Stimulated activated CD4-positive, alpha-beta T cell treated with anti-CD3 and anti-CD28 coated beads, Interleukin-4, amount 100 ng/mL, for 48 hours (primary cell): ENCODE results near the gene GNAZ.

Source experiments
- DNase-seq, 2 donors: peaks; one replicate each; pipeline ENCODE4 v3.0.0-alpha.2; 2020; ENCODE audit warnings: low read depth in 2 of 2

Gene GNAZ

DNA sequence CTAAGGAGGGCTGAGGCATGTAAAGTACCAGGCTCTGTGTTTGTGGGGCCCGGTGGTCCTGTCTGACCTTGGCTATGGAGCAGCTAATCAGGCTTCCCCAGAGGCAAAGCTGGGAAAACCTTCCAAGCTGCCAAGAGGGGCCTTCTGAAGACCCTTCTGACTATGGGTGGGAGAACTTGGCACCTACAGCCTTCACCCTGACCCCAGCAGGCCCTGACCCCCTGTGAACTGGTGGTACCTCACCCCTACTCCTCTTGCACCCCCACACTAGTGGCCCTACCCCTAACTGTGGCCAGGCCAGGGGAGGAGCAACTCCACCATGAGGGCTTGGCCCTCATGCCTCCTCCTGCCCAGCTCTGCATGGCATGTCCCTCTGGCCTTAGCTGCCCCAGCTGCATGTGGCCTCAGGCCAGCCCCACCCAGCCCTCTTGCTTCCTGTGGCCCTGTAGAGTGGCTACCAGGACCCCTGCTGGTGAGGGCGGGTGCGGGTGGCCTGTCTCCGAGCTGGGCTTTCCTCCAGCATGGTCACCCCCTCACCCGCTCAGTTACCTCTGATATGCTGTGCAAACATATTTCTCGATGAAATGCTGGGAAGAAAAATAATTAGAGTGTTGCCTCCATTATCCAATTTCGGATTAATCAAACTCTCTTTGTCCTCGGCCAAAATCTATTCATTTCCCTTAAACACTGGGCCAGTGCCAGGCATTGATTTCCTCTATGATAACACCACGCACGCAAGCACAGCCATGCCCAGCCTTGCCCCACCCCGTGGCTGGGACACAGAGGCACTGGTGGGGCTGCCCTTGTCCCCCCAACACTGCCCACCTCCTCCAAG is 7.5 kb downstream of the GNAZ start:
- DNase-seq = no peak

DNA sequence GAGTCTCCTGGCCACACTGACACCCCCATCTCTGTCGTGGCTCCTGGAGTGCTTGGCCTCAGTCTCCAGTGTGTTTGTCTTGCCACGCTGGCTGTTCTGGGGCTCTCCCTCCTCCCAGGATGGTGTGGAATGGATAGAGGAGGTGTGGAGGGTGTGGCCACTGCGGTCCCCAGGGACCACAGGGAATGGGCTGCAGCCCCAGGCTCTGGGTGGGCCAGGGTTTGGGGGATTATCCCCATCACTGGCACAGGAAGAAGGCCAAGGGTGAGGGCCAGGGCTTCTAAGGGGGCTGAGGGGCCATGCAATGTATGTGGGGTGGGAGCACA is 8.1 kb downstream of the GNAZ start:
- DNase-seq = no peak

DNA sequence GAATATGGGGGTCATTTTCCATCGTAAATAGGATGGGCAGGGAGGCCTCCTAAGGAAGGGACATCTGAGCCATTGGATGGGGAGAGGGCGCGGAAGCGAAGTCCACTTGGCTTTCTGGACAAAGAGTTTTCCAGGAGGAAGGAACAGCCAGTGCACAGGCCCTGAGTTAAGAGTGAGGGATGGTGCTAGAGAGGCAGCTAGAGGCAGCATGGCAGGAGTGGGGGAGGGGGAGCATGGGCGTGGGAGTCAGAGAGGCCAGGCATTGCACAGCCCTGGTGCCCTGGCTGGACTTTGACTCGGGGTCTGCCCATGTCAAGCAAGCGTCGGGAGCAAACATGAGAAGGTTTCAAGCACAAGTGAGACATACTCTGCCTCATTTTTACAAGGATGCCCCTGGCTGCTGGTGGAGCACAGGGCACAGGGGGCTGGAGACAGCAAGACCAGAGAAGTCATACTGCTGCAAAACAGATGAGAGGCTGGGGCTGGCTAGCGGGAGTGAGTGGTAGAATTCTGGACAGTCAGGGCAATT is 9.0 kb downstream of the GNAZ start:
- DNase-seq = no peak

DNA sequence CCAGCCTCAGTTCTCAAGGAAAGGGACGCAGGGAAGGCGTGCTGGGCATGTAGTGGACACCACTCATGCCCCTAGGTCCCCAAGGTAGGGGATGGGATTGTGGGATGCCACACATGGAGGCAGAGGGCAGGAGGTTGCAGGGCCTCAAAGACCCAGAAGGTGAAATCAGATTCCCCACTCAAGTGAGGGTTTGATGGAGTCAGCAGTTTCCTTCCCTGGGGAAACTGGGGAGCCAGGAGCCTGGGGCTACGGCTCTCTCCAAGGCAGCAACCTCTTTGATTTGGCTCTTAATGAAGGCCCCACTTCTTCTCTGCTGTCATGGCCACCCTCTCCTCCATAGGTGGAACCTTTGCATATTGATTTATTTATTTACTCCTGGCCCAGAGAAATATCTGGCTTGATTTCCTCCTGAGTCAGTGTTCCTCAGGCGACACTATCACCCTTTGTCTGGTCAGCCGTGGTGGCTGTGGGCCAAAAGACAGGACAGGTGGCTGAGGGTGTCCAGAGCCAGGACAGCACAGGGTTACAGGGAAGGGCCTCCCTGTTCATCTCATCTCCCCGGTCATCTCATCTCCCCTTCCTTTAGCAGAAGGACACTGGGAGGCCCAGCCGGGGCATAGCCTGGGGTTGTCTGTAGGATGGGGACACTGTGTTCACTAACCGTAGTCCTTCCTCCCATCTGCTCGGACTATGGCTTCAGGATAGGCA is 9.6 kb downstream of the GNAZ start:
- no peak for DNase-seq

DNA sequence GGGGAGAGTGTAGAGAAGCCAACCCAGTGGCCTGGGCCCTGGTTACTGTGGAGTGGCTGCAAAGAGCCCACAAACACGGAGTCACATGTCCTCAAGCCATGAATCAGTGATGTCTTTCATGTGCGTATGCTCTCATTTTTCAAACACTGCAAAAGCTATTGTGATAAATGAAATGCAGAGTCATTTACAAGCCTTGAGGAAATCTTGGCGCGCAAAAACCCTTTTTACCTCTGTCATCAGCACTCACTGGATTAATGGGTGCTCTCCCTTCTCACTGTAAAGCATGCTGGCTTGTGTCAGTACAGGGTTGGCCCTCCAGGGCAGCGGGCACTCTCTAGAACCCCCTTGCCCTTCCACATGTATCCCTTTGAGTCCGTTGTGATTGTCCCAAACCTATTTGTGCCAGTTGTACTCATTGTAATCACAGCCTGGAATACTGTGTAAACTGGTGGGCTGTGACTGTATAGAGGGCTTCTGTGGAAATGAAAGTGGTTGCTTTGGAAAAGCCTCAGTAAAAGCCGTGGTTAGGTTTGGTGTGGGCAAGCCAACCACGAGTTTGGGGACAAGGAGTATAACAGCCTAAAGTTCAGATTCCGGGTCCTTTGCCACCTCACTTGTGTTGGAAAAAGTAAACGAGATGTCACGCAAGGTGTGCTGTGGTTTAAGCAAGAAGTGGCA is 10.4 kb downstream of the GNAZ start:
- DNase-seq = no peak

DNA sequence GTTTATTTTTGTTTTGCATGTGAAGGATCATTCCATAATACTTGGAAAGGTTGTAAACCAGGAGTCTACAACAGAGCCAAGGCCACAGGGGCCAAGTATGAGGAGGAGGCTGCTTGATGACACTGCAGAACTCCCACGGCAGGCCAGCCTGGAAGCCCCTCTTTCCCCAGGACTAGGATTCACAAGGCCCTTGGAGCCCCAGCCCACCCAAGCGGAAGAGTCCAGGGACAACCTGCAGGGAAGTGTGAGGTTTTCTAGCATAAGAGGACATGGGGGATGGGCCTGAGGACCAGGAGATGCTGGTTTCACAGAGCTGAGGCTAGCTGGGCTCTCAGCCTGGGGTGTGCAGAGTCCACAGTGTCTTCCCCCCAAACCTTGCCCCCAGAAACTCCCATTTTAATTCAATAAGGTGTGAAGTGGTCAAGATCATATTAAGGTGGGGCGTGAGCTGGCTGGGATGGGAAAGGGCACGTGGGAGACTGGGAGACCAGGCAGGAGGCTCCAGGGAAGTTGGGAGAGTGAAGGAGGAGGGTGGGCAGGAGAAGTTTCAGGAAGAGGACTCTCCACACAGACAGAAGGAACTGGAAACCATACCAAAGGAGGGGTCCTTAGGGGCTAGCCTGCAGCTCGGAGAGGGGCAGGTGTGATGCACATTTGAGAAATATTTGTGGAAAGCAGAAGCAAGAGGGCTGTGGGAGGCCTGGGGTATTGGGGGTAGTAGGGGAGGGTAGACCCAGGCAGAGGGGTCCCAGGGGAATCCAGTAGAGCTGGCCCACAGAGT is 12.4 kb downstream of the GNAZ start:
- no peak for DNase-seq

DNA sequence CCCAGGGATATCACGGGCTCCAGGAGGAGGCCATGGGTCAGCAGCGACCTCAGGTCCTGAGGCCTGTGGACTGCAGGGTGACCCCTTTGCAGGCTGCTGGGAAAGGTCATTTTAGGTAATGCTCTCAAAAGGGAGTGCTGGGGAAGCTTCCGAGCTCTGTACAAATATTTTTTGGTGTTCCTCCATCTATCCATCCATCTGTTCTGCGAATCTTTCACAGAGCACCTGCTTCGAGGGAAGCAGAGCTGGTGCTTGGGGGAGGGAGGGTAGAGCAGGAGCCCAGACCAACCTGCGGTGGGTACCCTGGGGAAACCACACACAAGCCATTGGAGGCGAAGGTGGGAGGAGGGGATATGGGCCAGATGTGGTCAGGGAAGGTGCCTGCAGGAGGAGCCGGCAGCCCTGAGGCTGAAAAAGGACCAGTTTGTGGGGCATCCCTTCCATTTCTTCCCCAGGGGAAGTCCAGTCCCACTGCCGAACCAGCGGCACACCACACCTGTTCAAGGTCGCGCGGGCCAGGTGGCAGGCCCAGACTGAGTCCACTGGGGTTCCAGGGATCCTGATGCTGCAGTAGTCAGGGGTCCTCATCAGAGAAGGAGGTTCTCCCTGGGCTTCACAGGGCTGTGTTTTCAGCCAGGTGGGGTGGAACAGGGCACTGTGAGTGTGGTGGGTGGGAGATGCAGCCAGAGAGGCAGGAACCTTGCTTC is 13.1 kb downstream of the GNAZ start:
- no peak for DNase-seq

DNA sequence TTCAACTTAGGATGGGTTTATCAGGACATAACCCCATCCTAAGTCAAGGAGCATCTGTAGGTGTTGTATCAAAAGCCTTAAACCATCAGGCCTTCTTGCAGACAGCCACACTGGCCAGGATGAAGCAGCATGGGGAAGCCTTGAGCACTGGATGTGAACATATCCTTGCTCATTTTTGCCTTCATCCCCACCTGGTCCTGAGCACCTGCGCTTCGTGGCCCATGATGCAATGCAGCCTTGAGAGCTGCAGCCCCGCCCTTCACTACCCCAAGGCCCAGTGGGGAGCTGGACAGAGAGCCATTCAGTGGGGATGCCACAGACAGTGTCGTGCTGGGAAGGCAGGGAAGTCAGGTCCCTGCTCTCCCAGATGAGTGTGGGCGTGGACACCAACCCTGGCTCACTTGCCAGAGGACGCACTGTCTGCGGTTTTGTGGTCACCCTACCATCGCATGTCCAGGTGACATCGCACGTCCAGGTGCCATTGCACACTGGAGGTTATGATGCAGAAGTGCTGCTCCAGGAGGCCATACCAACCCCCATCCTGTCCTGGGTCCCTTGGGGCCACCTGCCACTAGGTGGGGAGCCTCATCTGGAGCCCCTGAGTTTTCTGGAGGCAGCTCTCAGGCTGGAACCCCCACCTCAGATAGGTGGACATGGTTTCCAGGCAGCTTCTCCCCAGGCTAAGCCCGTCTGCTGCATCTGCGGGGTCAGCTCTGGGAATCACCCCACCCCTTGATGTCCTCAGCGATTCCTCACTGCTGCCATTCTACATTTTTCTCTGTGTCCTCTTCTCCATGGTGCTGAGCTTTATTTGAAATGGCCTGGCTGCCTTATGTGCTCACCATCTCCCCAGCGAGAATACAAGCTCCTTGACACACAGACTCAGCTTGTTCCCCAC is 14.4 kb downstream of the GNAZ start:
- no peak for DNase-seq

DNA sequence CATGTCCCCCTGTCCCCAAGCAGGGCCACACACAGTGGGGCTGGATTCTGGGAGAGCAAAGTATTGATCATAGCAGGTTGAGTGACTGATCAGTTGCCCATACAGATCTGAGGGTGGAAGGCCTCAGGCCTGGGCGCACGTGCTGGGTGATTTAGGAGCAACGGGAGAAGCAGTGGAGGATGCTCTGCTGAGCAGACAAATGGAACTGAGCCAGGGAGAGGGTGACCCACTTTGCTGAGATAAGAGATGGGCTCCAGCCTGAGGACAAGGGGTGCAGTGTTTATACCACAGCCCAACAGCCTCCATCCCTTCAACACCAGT is 15.0 kb downstream of the GNAZ start:
- no peak for DNase-seq

DNA sequence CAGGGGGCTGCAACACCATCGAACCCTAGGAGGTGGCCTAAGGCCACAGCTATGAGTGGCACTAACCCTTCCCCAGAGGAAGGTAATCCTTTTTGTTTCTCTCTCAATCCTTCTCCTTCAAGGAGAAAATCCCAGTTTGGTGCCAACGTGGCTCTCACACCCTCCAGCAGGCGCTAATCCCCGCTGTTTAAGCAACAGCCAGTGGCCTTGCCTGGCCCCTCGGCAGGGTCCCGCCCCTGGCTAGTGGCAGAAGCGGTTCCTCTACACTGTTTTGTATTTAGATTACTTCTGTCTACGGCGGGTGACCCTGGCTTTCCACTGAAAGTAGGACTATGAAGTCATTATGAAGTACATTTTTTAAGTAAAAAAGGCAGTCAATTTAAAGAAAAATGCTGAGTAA is 15.5 kb downstream of the GNAZ start:
- DNase-seq = no peak

DNA sequence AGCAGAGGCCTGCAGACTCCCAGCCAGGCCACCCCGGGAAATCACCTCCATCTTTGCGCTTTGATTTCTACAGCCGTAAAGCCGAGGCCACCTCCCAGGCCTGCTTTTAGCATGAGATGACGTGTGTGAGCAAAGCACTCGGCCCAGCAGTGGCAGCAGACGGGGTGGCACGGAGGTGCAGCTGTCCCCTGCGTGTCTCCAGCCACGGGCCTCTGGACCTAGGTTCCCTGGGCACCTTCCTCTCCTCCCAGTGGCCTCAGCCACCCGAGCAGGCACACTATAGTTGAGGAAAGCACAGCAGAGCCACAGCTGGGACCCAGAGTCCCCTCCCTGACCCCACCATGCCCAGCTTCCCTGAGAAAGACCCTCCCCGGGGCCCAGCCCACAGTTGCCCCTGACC is 15.9 kb downstream of the GNAZ start:
- DNase-seq = no peak

DNA sequence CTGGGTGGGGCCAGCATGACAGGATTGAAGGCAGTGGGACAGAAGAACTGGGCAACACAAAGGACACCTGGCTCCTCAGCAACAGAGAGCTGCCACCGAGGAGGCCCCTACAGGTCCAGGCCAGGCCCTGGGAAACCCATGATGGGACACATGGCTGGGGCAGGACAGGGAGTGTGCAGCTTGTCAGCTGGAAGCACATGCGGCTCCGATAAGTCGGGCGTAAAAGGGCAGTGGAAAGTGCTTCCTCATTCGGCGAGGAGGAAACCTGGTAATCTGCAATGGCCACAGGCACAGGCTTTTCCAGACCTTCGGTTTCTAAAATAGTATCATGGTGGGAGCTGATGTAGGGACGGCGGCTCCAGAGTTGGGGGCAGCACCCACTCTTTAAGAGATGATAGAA is 16.5 kb downstream of the GNAZ start:
- no peak for DNase-seq

DNA sequence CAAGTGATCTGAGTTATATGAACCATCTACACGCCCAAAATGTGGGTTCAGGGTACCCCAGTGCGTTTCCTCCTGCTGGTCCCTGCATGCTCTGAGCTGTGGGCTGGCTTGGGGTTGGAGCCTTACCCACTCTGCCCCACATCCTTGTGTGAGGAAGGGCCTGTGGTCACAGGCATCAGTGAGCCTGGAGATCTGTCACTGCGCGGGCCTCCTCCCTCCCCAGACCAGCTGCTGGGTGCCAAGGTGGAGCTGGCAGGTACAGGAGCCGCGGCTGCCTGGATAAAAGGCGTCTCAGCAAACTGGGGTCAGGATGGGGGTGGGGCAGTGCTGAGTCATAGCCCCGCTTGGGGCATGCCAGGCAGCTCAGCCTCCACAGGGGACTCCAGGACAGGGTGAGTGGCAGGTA is 17.9 kb downstream of the GNAZ start:
- no peak for DNase-seq

DNA sequence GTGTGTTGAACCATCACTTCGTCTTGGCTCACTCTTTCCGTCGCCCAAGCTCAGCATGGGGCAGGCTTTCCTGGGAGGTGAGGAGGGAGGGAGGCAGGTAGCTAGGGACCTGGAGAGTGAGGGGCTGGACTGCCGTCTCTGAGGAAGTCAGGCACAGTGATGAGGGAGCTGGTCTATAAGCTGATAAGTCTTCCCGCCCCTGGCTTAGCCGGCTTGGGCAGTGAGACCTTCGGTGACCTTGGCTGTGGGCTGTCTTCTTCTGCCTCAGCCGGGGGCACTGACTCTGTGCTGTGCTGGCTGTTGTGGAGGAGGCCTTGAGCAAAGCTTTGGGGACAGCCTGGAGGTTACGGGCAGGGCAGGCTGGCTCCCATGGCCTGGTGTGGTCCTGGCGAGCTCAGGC is 18.7 kb downstream of the GNAZ start:
- no peak for DNase-seq

DNA sequence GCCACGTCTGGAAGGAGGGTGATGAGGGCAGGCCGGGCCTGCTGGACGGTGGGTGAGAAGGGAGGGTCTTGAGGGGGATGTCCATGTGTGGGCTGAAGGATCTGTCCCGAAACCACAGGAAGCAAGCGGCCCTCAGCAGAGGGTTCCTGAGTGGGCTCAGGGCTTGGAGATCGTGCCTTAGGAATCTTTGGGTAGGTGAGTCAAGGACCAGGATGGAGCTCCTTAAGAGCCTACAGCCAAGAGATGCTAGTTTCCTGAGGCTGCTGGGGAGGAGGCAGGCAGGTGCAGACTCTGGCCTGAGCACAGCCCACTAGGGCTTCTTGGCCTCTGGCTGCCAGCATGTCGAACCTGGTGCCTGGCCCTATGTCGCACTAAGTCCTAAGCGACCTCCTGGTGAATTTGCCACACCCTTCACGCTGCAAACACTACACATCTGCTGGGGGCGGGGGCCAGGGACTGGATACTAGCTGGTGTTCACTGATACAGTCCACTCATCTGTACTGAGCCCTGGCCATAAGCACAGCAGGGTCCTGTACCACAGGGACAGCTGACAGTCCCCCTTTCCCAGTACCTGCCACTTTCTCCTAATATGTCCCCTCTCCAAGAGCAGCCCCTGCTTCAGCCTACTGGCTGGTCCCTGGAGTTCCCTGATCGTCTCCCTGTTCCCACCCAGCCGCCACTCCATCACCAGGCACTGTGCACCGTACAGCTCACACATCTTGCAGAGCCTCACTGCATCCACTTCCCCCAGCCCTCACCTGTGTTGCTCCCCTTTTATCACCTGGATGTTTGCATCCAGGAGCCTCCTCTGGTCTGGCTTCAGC is 19.5 kb downstream of the GNAZ start:
- DNase-seq = no peak

DNA sequence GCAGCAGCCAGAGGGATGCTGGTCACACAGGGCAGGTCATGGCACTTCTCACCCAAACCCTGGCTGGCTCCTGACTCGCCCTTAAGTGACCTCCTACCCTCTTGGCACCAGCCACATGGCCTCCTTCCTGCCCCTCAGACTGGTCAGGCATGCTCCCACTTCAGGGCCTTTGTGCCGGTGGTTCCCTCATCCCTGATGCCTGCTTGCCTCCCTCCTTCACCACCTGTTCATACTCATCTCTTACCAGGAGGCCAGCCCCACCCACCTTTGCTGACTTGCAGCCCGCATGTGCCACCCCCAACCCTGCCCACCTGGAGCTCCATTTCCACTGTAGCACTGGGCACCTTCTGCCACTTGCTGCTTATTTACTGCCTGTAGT is 20.1 kb downstream of the GNAZ start:
- DNase-seq = no peak

DNA sequence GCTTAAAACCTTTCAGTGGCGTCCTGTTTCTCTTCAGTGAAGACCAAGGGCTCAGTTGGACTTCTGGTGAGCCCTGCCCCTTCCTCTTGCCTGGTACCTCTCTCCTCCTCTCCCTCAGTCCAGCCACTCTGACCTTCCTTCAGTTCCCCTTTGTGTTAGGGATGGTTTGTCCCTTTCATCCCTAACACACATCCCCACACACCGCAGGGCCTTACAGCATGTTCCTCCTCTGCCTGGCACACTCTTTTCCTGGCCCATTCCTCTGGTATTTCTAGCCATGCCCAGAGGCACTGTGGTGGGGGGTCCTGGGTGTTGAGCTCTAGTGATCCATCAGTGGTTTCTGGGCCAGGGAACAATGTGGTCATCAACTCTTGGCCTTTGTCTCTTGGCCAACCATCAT is 21.4 kb downstream of the GNAZ start:
- no peak for DNase-seq

DNA sequence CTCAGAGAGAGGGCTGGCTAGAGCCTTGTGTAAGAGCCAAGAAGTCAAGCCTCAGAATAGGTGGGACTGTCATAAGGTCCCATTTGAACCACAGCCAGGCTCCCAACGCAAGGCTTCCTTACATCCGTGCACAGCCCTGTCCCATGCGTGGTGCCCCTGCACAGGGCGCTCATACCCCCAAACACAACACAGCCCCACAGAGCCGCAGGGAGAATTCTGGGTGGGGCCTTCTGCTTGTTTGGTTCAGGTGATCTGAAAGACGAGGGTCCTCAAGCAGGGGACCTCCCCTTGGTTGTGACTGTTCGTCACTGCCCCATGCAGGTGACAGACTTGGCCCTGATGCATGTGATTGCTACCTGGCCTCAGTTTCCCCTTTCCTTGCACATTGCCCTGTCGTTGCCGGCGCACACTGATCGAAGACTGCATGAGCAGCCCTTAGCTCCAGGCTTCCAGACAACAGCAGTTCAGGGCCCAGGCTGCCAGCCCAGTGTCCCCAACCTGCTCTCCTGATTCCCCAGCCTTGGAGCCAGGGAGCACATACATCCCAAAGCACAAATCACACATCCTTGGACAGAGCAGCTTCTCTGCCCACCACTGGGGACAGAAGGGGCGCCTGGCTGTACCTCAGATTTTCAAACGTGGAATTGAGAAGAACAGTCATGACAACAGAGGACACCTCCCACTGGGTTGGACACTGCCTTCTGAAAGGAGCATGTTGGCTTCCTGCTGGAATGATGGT is 22.1 kb downstream of the GNAZ start:
- no peak for DNase-seq
